ENCODE measurements around the gene CENPN. TPM values are rescaled to one million over a fixed set of nuclear protein-coding genes. Genes with fewer than 3 reads are reported as not detected.

The CENPN gene
- total RNA-seq, 1 donor from 2014 or later: 5.0 TPM

- ATAC-seq (no peak), DNase-seq (no peak)
- no peaks in the 10 kb centered on the region for H3K27me3 ChIP-seq (ENCODE audit: low read depth)
- no peak overlapping the region for H3K27ac ChIP-seq
- peak overlapping the region; percentile 92 for H3K4me3 ChIP-seq
- peaks cover 26% of the 10 kb centered on the region for H3K4me1 ChIP-seq
- peaks cover 7% of the 10 kb centered on the region for H3K36me3 ChIP-seq
- no peaks in the 10 kb centered on the region for H3K9me3 ChIP-seq
- intact Hi-C loops (cut with DNase I): no loop called here
- no peak for TF ChIP-seq CTCF (IDR thresholded peaks at IDR 0.05)
These were observed 1.4 kb downstream of the CENPN start for GRCh38 chr16:81008505-81008789.

- H3K27ac ChIP-seq: no peak overlapping the region
- no peak overlapping the region for H3K4me3 ChIP-seq
- no peak for ATAC-seq
- intact Hi-C loops (cut with DNase I): no loop called here
- peaks cover 2% of the 10 kb centered on the region for H3K4me1 ChIP-seq
- DNase-seq: no peak
- H3K27me3 ChIP-seq (ENCODE audit: low read depth): no peaks in the 10 kb centered on the region
- H3K36me3 ChIP-seq: peaks cover 39% of the 10 kb centered on the region
- no peak for TF ChIP-seq CTCF (IDR thresholded peaks at IDR 0.05)
- no peaks in the 10 kb centered on the region for H3K9me3 ChIP-seq
These were observed 6.0 kb downstream of the CENPN start for GRCh38 chr16:81012974-81013373.

GRCh38 chr16:81014672-81015071, 7.7 kb downstream of the CENPN start:
- ATAC-seq (no peak), DNase-seq (no peak)
- Histone ChIP-seq H3K4me3 (no peak overlapping the region), H3K27ac (no peak overlapping the region), H3K27me3 (ENCODE audit: low read depth) (no peaks in the 10 kb centered on the region), H3K9me3 (no peaks in the 10 kb centered on the region), H3K4me1 (no peaks in the 10 kb centered on the region), H3K36me3 (peaks cover 55% of the 10 kb centered on the region)
- intact Hi-C loops (cut with DNase I): no loop called here
- no peak for TF ChIP-seq CTCF (IDR thresholded peaks at IDR 0.05)

GRCh38 chr16:81018496-81018895, 11.5 kb downstream of the CENPN start:
- Histone ChIP-seq H3K4me3 (no peak overlapping the region), H3K27ac (no peak overlapping the region), H3K27me3 (ENCODE audit: low read depth) (no peaks in the 10 kb centered on the region), H3K36me3 (peaks cover 79% of the 10 kb centered on the region), H3K9me3 (no peaks in the 10 kb centered on the region), H3K4me1 (no peaks in the 10 kb centered on the region)
- no peak for ATAC-seq
- intact Hi-C loops (cut with DNase I): no loop called here
- no peak for TF ChIP-seq CTCF (IDR thresholded peaks at IDR 0.05)
- no peak for DNase-seq

GRCh38 chr16:81026429-81026828, 19.4 kb downstream of the CENPN start:
- TF ChIP-seq CTCF (IDR thresholded peaks at IDR 0.05): no peak
- Histone ChIP-seq H3K27me3 (ENCODE audit: low read depth) (no peaks in the 10 kb centered on the region), H3K27ac (no peak overlapping the region), H3K4me3 (no peak overlapping the region), H3K36me3 (peaks cover 17% of the 10 kb centered on the region), H3K9me3 (no peaks in the 10 kb centered on the region), H3K4me1 (no peaks in the 10 kb centered on the region)
- ATAC-seq (no peak), DNase-seq (no peak)
- intact Hi-C loops (cut with DNase I): no loop called here

Data from lower lobe of right lung (tissue), 2 donors.